B cell (primary cell): ENCODE results near the gene UPF1. TPM values are rescaled to one million over a fixed set of nuclear protein-coding genes. Genes with fewer than 3 reads are reported as not detected.

Experiments
- ATAC-seq: fragments of 200-7000 bp; cut with Tn5 transposase; one replicate; pipeline ENCODE4 v1.10.0; 2021; ENCODE audit warnings: low read depth, mild to moderate bottlenecking, moderate number of reproducible peaks, moderate library complexity
- CTCF ChIA-PET: fragments of 350-600 bp; sonication (Branson Sonifier 250); formaldehyde crosslinking; loops from one replicate; lab custom pipeline; 2021; ENCODE audit warnings: antibody characterized with exemption, inconsistent platforms; lab: Charles Lee
- POLR2A ChIA-PET: fragments of 350-600 bp; sonication (Branson Sonifier 250); formaldehyde crosslinking; loops from one replicate; lab custom pipeline; 2021; ENCODE audit warnings: antibody characterized with exemption; lab: Charles Lee
- DNase-seq: peaks from one replicate; pipeline ENCODE4 v3.0.0; 2013
- H2AFZ ChIP-seq: 2 replicates; pipeline ENCODE4 v1.6.1; 2012; ENCODE audit warnings: mild to moderate bottlenecking, low read depth, low read length; ENCODE audit not compliant: insufficient read depth, poor library complexity, severe bottlenecking
- H3K27ac ChIP-seq, 2 donors: 1 replicate in 1 of 2; 2 replicates in 1 of 2; pipeline ENCODE4 v1.5.1; 2012 to 2013; ENCODE audit warnings: low read length in 2 of 2, mild to moderate bottlenecking in 2 of 2, moderate library complexity in 1 of 2
- H3K27me3 ChIP-seq, 4 experiments: fragments of 200-600 bp in 1 of 4; sonication (generic) in 1 of 4; replicated peaks in 1 of 4; 1 replicate in 2 of 4; 2 replicates in 2 of 4; pipeline versions ENCODE4 v1.6.1 to v1.7.0; 2013 to 2016; ENCODE audit warnings: low read length in 3 of 4, mild to moderate bottlenecking in 2 of 4, mixed read lengths in 1 of 4, moderate library complexity in 1 of 4; ENCODE audit not compliant: insufficient read depth in 4 of 4, control insufficient read depth in 3 of 4; ENCODE audit errors: control extremely low read depth in 1 of 4
- H3K36me3 ChIP-seq, 2 experiments: replicated peaks in 1 of 2; 1 replicate in 1 of 2; 2 replicates in 1 of 2; pipeline versions ENCODE4 v1.6.1 to v1.7.1; 2013; ENCODE audit warnings: low read length in 1 of 2; ENCODE audit not compliant: insufficient read depth in 2 of 2, control insufficient read depth in 1 of 2; ENCODE audit errors: control extremely low read depth in 1 of 2, extremely low read depth in 1 of 2
- H3K4me1 ChIP-seq, 2 donors: fragments of 200-600 bp in 1 of 2; sonication (generic) in 1 of 2; 1 replicate in 1 of 2; 2 replicates in 1 of 2; pipeline versions ENCODE4 v1.5.1 to v1.6.1; 2013 to 2017; ENCODE audit warnings: low read length in 2 of 2; ENCODE audit not compliant: control insufficient read depth in 2 of 2, insufficient read depth in 2 of 2
- H3K4me2 ChIP-seq: replicated peaks from 2 replicates; pipeline ENCODE3; 2012; ENCODE audit warnings: mild to moderate bottlenecking, low read depth, low read length; ENCODE audit not compliant: poor library complexity, severe bottlenecking
- H3K4me3 ChIP-seq, 5 experiments: fragments of 200-600 bp in 1 of 5; sonication (generic) in 1 of 5; 1 replicate in 3 of 5; 2 replicates in 2 of 5; pipeline versions ENCODE4 v1.5.1 to v1.7.0; 2011 to 2016; ENCODE audit warnings: low read length in 4 of 5, mild to moderate bottlenecking in 4 of 5, low read depth in 2 of 5, control low read depth in 1 of 5, moderate library complexity in 1 of 5; ENCODE audit not compliant: insufficient read depth in 1 of 5; ENCODE audit errors: control extremely low read depth in 1 of 5, extremely low read depth in 1 of 5
- H3K79me2 ChIP-seq: fragments of 200-600 bp; sonication (generic); one replicate; pipeline ENCODE4 v1.6.0; 2016; ENCODE audit warnings: low read length; ENCODE audit not compliant: control insufficient read depth, insufficient read depth
- H3K9ac ChIP-seq: fragments of 200-600 bp; sonication (generic); 2 replicates; pipeline ENCODE4 v1.6.1; 2017; ENCODE audit warnings: mild to moderate bottlenecking, low read length, moderate library complexity
- H3K9me3 ChIP-seq, 3 donors: one replicate each; pipeline versions ENCODE4 v1.6.1 to v1.7.1; 2013; ENCODE audit warnings: low read length in 2 of 3; ENCODE audit not compliant: control insufficient read depth in 2 of 3, insufficient read depth in 1 of 3; ENCODE audit errors: control extremely low read depth in 1 of 3
- H4K20me1 ChIP-seq: 2 replicates; pipeline ENCODE4 v1.6.0; 2012; ENCODE audit warnings: mild to moderate bottlenecking, low read length; ENCODE audit not compliant: insufficient read depth, control insufficient read depth, poor library complexity, severe bottlenecking
- H3K27ac Mint-ChIP-seq: one replicate; pipeline ENCODE4 v1.8.0; 2021; ENCODE audit warnings: mixed read lengths
- H3K27me3 Mint-ChIP-seq: one replicate; pipeline ENCODE4 v1.8.0; 2021; ENCODE audit warnings: mixed read lengths
- H3K4me1 Mint-ChIP-seq: one replicate; pipeline ENCODE4 v1.8.0; 2021; ENCODE audit warnings: mixed read lengths
- H3K4me3 Mint-ChIP-seq: one replicate; pipeline ENCODE4 v1.8.0; 2021; ENCODE audit warnings: mixed read lengths
- H3K9me3 Mint-ChIP-seq: one replicate; pipeline ENCODE4 v1.8.0; 2022; ENCODE audit warnings: mixed read lengths; ENCODE audit not compliant: insufficient read depth
- EZH2 ChIP-seq: IDR thresholded peaks from 2 replicates; pipeline ENCODE4 v1.6.1; 2012; ENCODE audit warnings: borderline replicate concordance, low read depth, mild to moderate bottlenecking, moderate library complexity, low read length; ENCODE audit not compliant: insufficient read depth, poor library complexity, severe bottlenecking
- WGBS: methylation state at CpG from one replicate; pipeline ENCODE4 v1.1.5; 2013; ENCODE audit warnings: missing lambda C conversion rate; ENCODE audit not compliant: insufficient coverage; 5-methylcytosine and 5-hydroxymethylcytosine counted together
- intact Hi-C: fragments of 100-400 bp; cut with micrococcal nuclease; formaldehyde crosslinking; loops from one replicate; pipeline ENCODE4 v1.10.0; 2022
- polyA plus RNA-seq: library from polyadenylated mRNA; depleted of rRNA; stranded (reverse); fragments of >200 nt; gene quantifications from 2 replicates; pipeline ENCODE4 v1.2.3, GENCODE V29; 2012
- total RNA-seq, 2 donors: library from RNA; stranded (reverse); fragments of 120-200 nt in 1 of 2; gene quantifications; 1 replicate in 1 of 2; 2 replicates in 1 of 2; pipeline versions ENCODE4 v1.2.3 to v1.2.4, GENCODE V29; 2013 to 2022
- TF ChIP-seq, protein P1 (sequence below): fragments of 200-600 bp; IDR thresholded peaks from one replicate; pipeline ENCODE4 v1.8.0; 2022; ENCODE audit warnings: antibody characterized with exemption, mild to moderate bottlenecking

UPF1 gene
- total and polyA plus RNA-seq, 2 donors (not counting 1 experiment from before 2014, with no cell fraction given), result 51.9 to 98.6 TPM

DNA sequence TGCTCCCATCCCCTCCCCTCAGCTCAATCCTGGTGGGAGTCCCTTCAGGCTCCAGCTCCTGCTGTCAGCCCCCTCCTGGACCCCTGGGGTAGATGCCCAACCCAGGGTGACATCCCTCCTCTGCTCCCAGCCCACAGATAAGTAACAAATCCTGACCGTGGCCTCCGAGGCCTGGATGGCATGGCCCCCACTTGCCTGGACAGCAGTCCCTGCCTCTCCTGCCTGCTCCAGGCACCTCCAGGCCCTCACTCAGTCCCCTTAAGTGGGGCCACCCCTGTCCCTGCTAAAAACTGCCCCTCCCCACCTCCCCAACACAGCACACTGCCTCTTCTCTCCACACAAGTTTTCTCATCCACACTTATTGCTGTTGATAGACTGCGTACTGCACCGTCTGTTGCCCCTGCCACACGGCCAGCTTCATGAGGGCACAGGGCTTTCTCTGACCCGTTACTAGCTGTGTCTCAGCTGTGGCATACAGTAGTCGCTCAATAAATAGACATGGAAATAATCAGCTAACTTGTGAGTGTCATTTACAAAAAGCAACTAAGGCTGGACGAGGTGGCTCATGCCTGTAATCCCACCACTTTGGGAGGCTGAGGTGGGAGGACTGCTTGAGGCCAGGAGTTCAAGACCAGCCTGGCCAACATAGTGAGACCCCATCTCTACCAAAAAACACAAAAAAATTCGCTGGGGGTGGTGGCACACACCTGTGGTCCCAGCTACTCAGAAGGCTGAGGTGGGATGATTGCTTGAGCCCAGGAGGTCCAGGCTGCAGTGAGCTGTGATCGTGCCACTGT is 58.4 kb downstream of the UPF1 start:
- Histone ChIP-seq H3K9ac (no peak overlapping the region), H3K4me1 (peaks cover 5 to 8% of the 10 kb centered on the region in 2 donors), H2AFZ (no peak overlapping the region), H3K27ac (no peak overlapping the region), H4K20me1 (no peaks in the 10 kb centered on the region), H3K4me2 (no peak overlapping the region), H3K27me3 (peaks cover 0 to 20% (median 8%) of the 10 kb centered on the region in 4 experiments), H3K4me3 (no peak overlapping the region), H3K36me3 (no peaks in the 10 kb centered on the region), H3K79me2 (no peaks in the 10 kb centered on the region), H3K9me3 (peaks cover 0 to 4% (median 0%) of the 10 kb centered on the region in 3 donors)
- TF ChIP-seq, protein P1, sequence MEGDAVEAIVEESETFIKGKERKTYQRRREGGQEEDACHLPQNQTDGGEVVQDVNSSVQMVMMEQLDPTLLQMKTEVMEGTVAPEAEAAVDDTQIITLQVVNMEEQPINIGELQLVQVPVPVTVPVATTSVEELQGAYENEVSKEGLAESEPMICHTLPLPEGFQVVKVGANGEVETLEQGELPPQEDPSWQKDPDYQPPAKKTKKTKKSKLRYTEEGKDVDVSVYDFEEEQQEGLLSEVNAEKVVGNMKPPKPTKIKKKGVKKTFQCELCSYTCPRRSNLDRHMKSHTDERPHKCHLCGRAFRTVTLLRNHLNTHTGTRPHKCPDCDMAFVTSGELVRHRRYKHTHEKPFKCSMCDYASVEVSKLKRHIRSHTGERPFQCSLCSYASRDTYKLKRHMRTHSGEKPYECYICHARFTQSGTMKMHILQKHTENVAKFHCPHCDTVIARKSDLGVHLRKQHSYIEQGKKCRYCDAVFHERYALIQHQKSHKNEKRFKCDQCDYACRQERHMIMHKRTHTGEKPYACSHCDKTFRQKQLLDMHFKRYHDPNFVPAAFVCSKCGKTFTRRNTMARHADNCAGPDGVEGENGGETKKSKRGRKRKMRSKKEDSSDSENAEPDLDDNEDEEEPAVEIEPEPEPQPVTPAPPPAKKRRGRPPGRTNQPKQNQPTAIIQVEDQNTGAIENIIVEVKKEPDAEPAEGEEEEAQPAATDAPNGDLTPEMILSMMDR, result no peak
- no peak for TF ChIP-seq EZH2
- no peak for ATAC-seq
- 75% methylated on average over 7 of the region's 10 CpGs for WGBS
- POLR2A ChIA-PET, result no interaction called here
- Mint-ChIP-seq H3K9me3 (no peaks in the 10 kb centered on the region), H3K4me3 (no peak overlapping the region), H3K27me3 (peaks cover 23% of the 10 kb centered on the region), H3K27ac (no peak overlapping the region), H3K4me1 (no peaks in the 10 kb centered on the region)
- CTCF ChIA-PET, result no interaction called here
- DNase-seq, result no peak
- intact Hi-C loops, result no loop called here

DNA sequence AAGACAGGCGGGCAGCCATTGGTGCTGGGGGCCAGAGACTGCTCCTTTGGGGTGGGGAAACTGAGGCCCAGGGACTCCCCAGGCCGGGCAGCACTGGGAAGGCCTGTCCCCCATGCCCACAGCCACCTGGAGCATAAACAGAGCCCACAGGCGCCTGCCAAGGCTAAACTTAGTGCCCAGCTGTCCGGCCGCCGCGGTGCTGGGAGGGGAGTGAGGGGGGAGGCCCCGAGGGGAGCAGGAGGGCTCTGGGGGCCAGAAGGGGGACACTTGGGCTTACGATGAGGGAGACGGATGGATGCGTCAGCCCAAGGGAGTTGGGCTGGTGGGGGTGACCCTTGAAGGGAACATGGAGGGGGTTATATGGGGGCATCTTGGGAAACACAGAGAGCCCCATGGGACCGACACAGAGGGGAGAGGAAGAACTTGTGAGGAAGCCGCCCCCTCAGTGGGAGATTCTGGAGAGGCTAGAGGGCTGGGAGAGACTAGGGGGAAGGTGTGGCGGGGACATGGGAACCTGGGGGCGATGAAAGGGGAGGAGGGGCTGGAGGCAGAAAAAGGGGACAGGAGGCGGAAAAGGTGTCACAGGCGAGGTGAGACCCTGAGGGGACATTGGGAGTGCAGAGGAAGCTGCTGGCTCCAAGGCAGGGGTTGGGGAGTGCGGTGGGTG is 62.0 kb downstream of the UPF1 start:
- Histone ChIP-seq H4K20me1 (no peaks in the 10 kb centered on the region), H3K4me2 (no peak overlapping the region), H3K9me3 (no peaks in the 10 kb centered on the region), H3K4me3 (no peak overlapping the region), H3K79me2 (no peaks in the 10 kb centered on the region), H3K36me3 (peaks cover 0 to under 1% of the 10 kb centered on the region in 2 experiments), H3K4me1 (peaks cover 13 to 17% of the 10 kb centered on the region in 2 donors), H3K9ac (no peak overlapping the region), H2AFZ (no peak overlapping the region), H3K27ac (no peak overlapping the region), H3K27me3 (peaks cover 0 to 25% (median 11%) of the 10 kb centered on the region in 4 experiments)
- TF ChIP-seq, protein P1, result no peak
- DNase-seq, result no peak
- POLR2A ChIA-PET, result no interaction called here
- peaks cover 33% of the 10 kb centered on the region for H3K27me3 Mint-ChIP-seq
- 70% methylated on average over 13 of the region's 18 CpGs for WGBS
- ATAC-seq, result no peak
- no peak overlapping the region for H3K27ac Mint-ChIP-seq
- no peak overlapping the region for H3K4me3 Mint-ChIP-seq
- intact Hi-C loops, result no loop called here
- CTCF ChIA-PET, result interaction anchor here (1.6 kb wide), 1 partner anchor 442 kb away, joined by 4 read pairs; no protein-coding TSS in a partner anchor
- peaks cover 11% of the 10 kb centered on the region for H3K4me1 Mint-ChIP-seq
- H3K9me3 Mint-ChIP-seq, result no peaks in the 10 kb centered on the region
